GM21576 (cell line): ENCODE data around the gene MBNL2.

Experiments
- ATAC-seq: cut with Tn5 transposase; IDR thresholded peaks from one replicate; pipeline ENCODE4 v1.9.1; 2021; ENCODE audit warnings: mild to moderate bottlenecking, moderate library complexity; ENCODE audit not compliant: unreplicated experiment

The MBNL2 gene

DNA sequence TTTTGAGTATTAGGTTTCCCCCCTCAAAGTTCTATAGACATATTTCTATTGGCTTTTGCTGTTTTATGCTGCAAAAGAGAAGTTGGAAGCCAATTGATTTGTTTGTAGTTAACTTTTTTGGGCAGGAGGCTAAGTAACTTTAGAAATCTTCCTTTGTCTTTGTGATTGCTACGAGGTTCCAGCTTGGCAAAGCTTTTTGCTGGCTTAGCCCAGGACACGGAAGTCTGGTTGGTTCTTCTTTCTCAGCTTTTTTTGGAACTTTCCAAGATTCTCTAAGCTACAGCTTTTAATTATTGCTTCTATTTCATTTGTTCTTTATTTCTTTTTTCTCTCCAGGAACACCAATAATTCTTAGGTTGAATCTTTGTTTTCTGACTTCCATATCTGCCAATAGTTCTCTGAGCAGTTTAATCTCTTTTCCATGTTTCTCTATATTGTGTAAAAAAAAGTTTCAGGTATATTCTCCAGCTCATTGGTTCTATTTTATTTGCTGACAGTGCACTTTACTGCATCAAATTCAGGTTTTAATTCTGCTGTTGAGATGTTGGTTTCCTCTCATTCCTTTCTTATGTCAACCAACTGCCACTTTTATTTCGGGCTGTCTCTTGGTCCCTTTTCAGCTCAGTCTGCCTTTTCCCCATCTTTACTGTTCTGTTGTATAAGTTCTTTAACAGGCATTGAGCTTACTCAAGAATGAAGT, 27.8 kb downstream of the MBNL2 start:
- no peak for ATAC-seq

DNA sequence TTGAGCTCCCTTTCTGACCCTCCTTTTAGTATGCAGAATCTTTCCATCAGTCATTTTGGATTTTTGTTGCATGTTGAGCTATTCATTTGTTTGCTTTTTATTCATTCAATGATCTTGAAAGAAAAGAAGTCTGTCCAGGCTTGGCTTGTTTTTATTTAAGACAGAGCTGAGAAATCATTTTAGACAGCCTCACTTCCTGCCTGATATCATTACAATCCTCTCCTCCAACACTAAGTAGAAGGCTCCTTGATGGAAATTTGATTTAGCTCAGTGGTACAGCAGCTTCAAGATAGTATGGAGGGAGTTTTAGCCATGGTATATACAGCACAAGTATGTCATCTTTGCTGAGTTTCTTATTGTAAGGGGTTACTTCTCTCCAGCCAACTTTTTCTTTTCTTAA, 28.4 kb downstream of the MBNL2 start:
- ATAC-seq = no peak

DNA sequence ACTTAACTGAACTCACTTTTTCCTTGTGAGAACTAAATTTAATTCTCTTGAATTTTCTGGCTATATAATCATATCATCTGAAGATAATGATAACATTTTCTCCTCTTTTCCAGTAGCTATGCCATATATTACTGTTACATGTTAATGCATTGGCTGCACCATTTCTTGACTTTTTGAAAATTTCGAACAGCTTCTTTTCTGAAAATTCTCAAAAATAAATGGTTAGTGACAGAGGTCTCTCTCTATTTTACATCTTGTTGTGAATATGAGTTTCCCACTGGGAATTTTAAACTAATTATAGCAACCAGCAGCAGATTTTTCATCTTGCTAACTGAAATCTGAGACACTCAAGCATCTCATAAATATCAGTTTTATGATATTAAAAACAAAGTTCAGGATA, 30.6 kb downstream of the MBNL2 start:
- no peak for ATAC-seq

DNA sequence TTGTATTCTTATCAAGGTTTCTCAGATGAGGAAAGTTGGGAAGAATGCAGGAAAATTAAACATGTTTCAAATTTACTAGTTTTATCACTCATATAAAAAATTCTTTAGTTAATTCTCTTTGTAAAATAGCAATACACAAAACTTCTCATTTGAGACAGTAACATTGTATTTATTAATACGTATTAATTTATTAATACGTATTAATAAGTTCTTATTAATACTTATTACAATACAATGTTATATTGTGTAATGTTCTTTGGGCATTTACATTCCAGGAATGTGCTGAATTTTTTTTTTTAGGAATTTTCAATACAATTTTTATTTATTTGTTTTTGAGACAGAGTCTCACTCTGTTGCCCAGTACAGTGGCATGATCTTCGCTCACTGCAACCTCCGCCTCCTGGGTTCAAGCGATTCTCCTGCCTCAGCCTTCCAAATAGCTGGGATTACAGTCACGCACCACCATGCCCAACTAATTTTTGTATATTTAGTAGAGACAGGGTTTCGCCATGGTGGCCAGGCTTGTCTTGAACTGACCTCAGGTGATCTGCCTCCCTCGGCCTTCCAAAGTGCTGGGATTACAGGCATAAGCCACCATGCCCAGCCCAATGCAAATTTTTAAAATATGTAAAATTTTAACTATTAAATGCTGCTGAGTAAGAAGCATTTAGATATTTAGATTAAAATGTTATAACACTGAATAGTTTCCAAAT, 31.6 kb downstream of the MBNL2 start:
- ATAC-seq = no peak

DNA sequence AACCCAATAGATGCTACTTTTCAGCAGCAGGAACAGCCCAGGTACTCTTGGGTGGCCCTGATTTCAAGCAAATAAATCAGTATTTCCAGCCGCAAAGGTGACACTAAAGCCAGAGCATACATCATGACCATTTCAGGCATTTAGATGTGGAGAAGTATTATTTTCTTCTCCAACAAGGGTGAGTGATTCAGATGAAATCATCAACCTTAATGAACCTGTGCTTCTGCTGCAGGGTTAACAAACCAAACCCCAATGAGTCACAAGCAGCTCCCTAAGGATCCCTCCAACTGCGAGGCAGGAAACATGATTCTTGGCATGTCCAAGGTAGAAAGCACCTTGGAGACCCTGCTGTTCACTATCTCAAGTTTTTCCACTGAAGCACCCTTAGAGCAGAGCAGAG, 32.7 kb downstream of the MBNL2 start:
- ATAC-seq = no peak

DNA sequence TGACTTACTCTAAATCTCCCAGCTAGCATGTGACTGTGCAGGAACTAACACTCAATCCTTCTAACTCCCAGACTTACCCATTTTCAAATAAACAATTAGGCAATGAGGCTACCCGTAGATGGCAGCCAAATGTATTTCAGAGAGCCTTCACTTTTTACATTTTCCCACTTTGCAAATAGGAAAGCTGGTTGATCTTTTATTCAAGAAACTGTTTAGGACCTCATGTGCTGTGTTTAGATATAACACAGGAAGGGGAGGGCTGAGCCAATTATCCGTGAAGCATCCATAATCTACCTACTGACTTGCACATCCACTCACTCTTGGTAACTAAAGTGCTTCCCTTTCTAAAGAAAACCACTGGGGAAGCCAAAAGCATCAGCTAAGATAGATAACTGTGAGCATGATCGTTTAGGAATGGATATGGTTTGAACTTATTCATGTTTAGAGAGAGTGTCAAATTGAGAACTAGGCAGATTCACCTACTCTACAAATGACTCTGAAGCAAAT, 33.4 kb downstream of the MBNL2 start:
- no peak for ATAC-seq

DNA sequence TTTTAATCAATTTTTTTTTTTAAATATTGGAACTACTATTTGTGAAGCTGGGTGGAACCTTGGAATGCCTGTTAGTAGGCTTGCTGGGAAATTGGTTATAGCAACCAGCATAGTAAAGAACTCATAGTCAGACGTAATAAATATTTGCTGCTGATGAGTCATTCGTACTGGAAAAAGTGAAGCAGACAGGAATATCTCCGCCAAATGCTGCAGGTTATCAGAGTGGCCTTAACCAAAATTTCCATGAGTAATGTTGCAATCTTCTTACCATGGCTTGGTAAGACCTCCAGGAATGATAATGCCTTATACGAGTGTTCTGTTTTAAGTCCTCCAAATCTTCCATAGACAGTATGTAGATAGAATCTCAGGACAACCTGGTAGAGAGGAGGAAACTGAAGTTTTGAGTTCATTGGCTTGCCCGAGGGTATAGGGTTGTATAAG, 34.2 kb downstream of the MBNL2 start:
- no peak for ATAC-seq

DNA sequence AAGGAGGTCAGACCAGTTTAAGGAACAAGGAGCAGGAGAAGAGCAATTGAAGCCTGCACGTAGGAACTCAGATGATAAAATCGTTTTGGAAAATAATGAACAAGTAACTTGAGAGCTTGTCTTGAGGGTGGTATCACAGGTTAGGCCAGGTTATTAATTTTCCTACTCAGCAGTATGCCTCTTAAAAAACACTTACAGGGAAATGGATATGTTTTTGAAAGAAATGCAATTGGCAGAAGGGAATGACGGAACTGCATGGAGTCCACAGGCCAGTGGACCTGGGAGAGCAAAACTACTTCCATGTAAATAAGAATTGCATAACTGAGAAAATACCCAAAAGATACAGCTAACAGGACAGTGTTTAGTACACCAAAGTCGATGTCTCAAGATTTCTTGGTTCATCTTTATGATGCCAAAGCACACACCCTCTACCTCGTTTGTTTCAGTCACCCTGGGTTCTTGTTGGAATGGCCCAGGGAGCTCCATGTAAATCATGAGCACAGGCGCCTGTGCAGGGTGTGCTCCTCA, 35.2 kb downstream of the MBNL2 start:
- no peak for ATAC-seq

DNA sequence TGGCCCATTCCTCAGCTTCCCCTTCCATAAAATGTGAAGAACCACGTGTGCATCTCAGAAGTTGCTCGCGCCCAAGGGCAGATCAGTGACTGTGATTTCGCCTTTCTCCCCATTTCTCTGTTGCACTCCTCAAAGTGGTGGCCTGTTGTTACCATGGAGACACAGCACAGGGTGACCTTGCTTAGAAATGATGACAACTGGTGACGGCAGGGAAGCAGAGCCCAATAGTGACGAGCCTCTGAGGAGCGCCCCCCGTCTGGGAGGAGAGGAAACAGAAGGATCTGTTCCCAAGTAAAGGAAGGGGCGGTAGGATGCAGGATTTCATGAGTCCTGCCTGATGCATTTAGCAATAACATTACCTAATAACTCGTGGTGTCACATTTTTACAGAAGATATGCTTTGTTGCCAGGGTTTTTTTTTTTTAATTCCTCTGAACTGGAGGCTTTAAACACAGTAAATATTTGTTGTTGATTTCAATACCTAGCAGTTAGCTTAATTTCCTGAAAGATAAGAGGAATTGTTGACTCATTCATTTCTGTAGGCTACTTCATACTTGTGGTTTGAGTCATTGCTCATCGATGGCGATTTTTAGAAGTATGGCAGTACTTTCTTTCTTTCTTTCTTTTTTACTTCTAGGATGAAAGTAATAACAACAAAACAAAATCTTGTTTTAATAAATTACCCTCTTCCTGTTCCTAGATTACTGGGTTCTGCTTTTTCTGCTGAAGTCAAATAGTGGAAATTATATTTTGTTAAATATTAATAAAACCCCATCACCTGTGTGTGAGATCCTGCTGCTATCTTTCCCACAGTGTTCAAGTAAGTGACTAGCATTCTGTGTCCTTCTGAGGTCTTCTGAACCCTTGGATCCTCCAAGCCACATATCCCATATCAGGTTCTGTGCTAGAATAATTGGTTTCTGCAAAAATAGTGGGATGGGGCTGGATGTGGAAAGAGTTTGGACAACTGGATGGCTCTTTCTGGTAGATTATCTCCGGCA, 36.0 kb downstream of the MBNL2 start:
- peak; percentile 61 for ATAC-seq

DNA sequence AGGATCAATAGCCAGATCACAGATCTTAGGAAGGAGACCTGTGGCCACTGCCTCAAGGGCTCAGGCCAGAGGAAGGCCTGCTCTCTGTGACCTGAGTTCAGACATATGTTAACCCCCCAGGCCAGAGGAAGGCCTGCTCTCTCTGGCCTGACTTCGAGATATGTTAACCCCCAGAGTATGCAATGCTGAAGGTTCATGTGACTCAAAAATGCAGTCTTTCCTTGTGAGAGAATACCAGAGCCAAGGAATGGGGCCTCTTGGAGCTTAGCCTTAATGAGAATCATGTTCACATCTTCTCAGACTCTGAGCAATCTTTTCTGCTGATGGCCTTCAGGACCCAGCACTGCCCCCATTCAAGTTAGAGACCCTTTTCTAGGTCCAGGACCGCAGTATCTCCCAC, 36.7 kb downstream of the MBNL2 start:
- no peak for ATAC-seq

DNA sequence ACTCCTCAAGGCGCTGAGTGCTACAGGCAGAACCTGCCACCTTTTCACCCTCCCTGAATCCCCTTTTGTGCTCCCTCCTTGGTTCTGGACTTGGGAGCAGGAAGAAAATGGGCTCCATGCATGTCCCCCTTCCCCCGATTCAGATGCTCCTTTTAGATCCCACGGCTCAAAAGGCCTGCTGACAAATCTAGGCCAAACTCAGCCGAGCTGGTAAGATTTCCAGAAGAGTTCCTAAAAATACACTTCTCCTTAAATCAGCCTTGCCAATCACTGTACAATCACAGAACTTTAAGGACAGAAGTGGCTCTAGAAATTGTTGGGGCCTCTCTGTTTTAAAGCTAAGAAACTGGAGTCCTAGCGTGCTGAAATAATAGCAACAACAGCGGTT, 37.3 kb downstream of the MBNL2 start:
- ATAC-seq = no peak

DNA sequence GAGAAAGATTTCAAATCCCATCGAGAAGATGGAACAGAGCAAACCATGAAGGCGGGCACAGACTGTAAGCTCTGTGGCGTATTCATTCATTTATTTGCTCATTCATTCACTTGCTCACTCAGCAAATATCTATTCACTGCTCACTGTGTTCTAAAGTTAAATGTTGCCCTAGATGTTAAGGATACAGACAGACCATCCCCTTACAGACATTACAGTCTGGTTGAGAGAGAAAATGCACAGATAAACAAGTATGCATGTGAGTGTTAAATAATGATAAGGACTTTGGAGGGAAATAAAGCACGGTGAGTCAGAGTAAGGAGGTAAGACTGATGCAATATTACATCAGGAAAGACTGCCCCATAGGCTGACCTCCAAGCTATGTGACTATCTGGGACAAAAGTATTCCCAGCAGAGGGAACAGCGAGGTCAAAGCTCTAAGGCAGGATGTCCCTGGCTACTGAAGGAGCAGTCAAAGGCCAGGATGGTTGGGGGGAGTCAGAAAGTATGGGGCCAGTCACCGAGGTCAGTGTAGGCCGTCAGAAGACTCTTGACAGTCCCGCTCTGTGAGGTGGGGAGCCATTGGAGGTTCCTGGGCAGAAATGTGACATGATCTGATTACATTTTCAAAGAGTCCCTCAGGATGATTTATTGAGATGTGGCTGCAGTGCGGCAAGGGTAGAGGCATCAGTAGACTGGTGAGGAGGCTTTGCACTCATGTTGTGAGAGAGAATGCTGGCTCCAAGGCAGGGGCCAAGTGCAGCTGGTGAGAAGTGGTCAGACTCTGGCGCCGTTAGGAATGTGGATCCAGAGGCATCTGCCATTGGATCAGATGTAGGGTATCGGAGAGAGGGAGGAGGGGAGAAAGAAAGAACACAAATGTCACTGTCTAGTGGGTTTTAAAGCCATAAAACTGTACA, 37.9 kb downstream of the MBNL2 start:
- no peak for ATAC-seq

DNA sequence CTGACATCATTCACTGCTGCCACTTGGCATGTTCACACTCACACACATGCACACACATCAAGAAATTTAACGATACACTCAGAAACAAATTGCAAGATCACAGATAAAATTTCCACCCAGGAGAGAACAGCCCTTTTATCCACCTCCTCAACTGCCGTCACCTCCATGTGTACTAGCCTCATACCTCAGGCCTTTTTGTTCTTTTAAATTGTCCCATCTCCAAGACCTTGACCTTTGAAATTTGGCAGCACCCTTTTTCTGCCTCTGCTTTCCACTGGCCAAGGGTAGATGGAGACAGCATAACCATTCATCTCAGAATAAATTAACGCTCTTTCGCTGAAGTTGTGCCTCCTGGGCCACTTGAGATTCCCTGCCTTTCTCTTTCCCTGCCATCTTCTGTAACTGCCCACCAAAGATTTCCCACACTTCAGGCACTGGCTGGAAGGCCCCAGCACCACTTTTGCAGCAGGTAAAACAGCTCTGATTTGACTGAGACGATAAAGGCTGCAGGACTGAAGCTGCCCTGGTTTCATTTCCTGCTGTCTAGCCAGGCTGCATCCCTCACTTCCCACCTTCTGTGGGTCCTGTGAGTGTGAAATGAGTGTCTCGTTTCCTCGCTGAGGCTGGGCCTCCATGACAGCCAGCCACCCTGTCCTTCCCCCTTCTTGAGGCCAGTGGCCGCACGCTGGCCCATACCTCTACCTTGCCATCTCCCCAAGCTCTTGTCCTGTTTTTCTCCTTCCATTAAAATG, 39.3 kb downstream of the MBNL2 start:
- ATAC-seq = peak; percentile 73

DNA sequence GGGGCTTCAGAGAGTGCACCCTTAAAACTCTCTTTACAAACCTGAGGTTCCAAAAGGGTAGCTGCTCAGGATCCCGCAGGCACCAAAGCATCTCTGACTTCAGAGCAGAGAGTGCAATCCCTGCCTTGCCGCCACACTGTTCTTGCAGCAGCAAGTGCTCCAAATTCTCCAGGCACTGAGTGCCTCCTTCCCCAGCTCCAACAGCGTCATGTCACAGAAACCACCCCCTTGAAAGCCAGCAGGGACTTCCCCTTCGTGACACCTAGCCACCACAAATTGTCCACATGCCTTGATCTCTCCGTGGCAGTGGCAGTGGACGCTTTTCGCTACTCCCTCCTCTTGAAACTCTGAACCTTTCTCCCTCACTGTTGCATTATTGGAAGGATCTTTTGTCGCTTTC, 39.9 kb downstream of the MBNL2 start:
- no peak for ATAC-seq

DNA sequence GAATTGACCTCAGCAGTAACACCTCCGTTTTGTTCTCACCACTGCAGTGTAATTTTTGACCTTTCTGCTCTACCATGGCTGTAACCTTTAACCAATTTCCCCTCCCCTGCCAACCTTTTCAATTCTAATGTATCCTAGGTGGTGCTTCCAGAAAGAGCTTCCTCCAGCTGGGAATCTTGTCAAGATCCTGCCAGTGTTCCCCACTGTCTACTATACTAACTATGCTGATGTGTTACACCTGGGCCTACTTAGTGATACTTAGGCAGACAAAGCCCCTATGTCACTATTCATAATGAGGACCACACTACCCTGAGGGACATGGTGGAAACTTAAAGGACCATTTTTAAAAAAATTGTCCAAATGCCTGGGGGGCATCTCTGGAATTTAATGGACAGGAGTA, 41.0 kb downstream of the MBNL2 start:
- no peak for ATAC-seq

DNA sequence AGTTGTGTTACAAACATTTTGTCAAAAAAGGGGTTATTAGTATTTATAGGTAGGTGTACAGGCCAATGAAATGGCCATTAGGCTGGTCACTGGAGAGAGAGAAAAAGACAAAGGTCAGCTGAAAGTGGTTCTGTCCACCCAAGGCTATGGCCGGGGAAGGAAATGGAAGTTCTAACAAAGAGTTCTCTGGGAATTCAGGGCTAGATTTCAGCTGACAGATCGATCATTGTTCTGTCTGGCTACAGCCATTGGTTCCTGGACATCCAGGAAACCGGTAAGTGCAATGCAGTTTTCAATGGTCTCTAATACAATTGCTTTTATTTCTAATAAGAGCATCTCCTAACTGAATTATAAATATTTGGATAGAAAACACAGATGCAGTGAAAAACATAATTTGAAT, 42.5 kb downstream of the MBNL2 start:
- no peak for ATAC-seq

DNA sequence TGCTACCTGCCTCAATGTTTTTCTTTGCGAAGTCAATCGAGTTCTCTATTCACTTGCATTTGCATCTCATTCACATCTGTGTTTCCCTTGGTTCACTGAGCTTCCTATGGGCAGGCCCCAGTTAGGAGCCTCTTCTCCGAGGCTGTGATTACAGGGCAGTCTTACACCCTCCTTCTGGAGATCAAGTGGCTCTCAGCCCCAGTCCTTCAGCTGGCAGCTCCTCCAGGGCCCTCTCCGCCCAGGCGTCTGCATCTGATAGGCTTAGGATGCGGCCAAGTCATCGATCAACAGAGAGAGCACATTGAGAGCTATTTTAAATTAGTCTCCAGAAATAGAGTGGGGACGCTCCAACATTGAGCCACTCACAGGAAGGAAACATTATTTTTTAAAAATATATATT, 44.2 kb downstream of the MBNL2 start:
- no peak for ATAC-seq

DNA sequence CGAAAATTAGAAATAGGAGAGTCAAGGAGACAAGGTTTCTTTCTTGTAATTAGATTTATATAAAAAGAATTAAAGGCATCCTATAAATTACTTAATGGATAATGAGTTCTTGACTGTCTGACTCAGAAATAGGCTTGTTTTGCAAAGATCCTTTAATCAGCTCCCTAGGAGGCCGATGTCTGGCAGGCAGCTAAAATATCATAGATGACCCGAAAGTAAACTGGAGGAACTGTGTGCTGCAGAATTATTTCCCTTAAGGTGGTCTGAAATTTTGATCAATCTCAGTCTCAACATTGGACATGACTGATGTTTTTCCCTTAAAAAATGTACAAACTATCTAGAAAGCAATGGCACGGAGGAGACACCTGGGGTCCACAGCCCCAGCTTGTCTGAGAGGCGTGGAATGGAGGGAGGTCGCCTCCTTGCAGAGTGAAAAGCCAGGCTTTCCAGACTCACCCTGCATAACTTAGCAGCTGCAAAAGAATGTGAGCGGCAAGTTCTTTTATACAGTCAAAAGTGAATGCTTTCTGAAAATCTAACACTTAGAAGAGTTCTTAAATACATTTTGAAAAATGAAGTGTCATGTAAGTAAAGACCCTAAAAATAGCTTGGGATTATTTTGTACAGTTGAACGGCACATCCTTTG, 44.8 kb downstream of the MBNL2 start:
- no peak for ATAC-seq
